Peyer's patch (tissue), 4 donors: ENCODE results near the gene HMX1.

Source experiments
- CTCF ChIP-seq, 6 experiments: fragments of 450-650 bp in 4 of 6; fragments of 200-600 bp in 2 of 6; sonication (generic) in 1 of 6; IDR thresholded peaks; one replicate each; pipeline ENCODE4 v1.5.1; 2017 to 2019; ENCODE audit warnings: antibody characterized with exemption in 6 of 6, mild to moderate bottlenecking in 3 of 6, moderate library complexity in 1 of 6
- POLR2A ChIP-seq, 2 donors: fragments of 450-650 bp; IDR thresholded peaks; one replicate each; pipeline ENCODE4 v1.5.1; 2017; ENCODE audit warnings: antibody characterized with exemption in 2 of 2, mild to moderate bottlenecking in 2 of 2, moderate library complexity in 2 of 2

GRCh38 chr4:8854016-8854415 lies 17.6 kb downstream of the HMX1 start:
- TF ChIP-seq POLR2A (IDR thresholded peaks at IDR 0.05) = no peak
- no peak for TF ChIP-seq CTCF (IDR thresholded peaks at IDR 0.05)
